NCI-H1105 (cell line): ENCODE measurements around the gene LPP.
"Not testable (repeated sequence)": the region's sequence is repeated elsewhere in the genome, so short reads cannot be mapped to it uniquely, and the experiment has no call there.

Experiments
- DNase-seq: peaks from one replicate; lab custom pipeline; 2025; lab: John Stamatoyannopoulos, UW

LPP gene

GRCh38 chr3:188400494-188401243, 246.7 kb downstream of the LPP start:
- no peak for DNase-seq

DNA sequence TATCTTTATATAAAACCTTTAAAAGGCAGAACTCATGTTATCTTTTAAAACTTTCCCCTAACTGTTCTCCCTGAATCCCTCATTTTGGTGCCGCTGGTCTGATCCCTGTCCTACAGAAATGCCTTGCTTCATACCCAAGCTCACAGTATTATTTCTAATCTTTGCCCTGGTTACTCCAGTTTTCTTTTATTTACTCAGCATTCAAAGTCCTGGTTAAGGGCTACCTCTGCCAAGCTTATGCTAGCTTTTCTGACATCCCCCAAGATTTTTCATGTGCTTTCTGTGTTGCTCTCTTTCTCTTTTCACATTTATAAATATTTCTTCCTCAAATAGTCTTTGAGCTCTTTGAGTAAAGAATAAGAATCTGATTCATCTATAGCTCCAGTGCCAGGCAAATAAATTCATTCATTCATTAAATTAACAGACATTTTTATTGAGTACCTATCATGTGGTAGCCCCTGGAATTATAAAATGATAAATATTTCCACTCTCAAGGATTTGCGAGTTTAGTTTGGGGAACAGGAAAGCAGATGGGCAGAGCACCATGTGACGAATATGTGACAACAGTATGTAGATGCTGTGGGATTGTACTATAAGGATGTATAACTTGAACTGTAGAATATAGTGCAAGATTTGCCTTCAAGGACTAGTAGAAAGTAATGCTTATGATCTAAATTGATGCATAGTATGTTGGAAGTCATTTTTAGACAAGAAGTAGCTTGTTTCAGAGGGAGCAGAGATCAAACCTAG, 247.5 kb downstream of the LPP start:
- no peak for DNase-seq

DNA sequence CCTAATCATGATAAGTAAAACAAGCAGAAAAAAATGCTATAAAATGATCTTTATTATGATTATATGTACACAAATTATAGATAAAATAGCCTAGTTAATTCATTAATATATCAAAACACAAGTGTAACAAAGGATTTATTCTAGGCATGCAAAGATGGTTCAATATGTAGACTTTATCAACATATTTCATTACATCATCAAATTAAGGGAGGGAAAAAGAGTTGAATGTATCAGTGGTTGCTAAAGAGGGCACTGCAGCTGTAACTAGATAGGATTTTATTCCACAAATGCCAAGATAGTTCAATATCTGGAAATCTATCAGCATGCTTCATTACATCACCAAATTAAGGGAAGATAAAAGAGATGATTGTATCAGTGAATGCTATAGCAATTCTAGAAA, 248.3 kb downstream of the LPP start:
- no peak for DNase-seq

DNA sequence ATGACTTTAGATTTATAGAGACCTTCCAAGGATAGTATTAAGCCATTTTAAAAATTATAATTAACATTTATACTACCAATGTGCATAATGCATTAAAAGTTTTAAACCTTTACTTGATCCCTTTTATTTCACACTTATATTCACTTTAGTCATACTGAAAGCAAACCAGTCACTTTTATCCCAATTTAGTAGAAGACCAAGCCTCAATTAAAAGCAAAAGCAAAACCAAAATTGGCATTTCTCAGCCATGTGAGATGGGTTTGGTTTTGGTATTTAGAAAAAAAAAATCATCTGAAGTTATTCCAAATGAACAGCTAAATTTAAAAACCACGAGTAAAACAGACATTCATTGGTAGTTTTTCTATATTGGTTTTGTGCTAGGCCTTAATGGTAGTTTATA, 249.4 kb downstream of the LPP start:
- DNase-seq, result no peak

DNA sequence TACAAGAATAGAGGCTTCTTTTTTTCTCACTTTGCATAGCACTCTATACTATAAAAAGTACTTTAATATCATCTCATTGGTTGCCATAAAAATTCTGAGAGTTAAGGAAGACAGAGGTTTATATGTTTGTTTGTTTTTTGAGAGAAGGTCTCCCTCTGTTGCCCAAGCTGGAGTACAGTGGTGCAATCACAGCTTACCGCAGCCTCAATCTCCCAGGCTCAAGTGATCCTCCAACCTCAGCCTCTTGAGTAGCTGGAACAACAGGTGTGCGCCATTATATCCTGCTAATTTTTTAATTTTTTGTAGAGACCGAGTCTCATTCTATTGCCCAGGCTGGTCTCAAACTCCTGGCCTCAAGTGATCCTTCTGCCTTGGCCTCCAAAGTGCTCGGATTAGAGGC, 250.2 kb downstream of the LPP start:
- no peak for DNase-seq

- DNase-seq, result no peak
Measured at GRCh38 chr3:188404701-188405100, 250.7 kb downstream of the LPP start.

GRCh38 chr3:188407158-188407880, 253.4 kb downstream of the LPP start:
- DNase-seq, result no peak

DNA sequence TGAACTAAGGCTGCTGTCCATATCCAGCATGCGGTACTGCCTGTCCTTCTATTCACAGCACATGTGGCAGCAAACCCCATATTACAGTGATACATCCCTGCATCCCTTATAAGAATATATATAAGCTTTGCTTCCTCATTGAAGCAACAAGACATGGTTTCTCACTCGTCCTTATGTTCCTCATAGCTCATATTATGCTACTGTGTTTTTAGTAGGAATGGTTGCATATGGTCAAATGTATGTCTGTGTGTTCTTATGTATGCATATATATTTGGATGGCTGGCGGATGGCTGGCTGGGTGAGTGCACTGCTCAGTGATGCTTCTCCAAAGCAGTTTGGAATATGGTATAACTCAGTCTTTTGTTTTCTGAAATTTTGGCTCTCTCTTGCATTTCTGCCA, 254.9 kb downstream of the LPP start:
- DNase-seq, result no peak

- DNase-seq, result no peak
Measured at GRCh38 chr3:188411750-188412149, 257.8 kb downstream of the LPP start.

- DNase-seq, result no peak
Measured at GRCh38 chr3:188415196-188415595, 261.2 kb downstream of the LPP start.

DNA sequence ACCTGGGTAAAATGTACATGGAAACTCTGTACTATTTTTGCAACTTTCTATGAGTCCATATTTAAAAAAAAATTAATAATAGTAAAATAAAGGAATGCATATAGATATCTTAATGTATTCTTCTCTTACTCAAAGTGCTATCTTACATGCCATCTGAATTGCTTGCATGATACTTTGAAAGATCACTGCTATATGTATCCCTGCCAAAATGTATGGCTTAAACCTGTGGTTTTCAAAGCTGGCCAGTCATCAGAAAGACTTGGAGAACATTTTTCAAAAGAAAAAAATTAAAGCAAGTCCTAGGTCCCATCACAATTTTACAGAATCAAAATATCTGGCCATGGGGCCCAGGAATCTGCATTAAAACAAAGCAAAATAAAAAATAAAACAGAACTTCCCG, 262.1 kb downstream of the LPP start:
- no peak for DNase-seq

DNA sequence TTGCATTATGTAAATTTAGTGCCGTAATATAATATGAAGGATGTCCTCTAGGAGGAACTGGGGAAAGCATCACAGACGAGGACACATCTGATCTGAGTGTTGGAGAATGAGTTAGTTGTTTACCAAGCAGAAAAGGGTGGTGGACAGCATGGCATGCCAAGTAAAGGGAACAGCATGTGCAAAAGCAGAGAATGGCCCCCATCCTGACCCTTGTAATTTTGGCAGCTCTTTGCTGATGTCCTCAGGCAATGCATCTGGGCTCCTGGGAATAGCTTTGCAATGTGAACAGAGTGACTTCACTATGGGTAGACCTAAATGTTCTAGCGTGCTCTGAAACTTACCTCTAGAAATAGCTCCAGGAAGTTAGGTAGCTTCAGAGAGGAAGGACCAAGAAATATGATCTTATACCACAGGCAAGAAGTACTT, 263.3 kb downstream of the LPP start:
- no peak for DNase-seq

- no peak for DNase-seq
Measured at GRCh38 chr3:188417766-188418165, 263.8 kb downstream of the LPP start.

- no peak for DNase-seq
Measured at GRCh38 chr3:188421151-188421821, 267.3 kb downstream of the LPP start.

GRCh38 chr3:188421836-188422540, 268.0 kb downstream of the LPP start:
- no peak for DNase-seq

GRCh38 chr3:188427981-188428380, 274.0 kb downstream of the LPP start:
- not testable (repeated sequence) for DNase-seq

DNA sequence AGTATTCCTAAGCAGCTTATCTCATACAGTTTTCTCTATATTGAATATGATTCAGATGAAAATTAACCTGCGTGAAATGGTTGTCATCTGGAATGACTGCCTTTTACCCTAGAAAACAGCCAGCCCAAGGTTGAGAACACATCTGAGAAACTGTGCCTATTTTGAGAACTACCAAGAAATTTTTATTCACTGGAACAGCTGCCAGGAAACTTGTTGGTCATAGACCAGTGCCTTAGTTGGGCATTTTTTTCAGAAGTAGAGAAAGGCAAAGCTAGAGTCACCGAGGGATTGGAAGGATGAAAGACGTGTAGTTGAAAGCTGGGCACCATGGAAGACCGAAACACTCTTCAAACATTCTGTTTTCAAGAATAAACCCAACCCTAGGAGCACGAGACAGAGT, 277.1 kb downstream of the LPP start:
- no peak for DNase-seq

DNA sequence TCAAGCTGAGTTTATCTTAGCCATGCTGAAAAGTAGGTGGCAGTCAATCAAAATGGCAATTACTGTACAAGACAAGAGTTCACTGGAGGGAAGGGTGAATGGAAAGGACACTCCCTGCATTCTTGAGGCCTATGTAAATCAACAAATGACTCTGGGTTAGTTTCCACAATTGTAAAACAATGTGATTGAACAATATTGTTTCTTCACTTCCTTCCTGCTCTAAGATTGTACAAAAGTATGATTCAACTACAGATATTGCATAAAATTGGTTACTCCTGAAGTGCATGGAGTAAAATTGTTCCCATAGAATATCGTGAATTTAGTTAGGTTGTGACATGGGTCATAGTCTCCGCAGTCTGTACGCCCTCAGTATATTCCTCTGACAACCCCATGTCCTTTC, 277.6 kb downstream of the LPP start:
- DNase-seq, result no peak

- DNase-seq, result no peak
Measured at GRCh38 chr3:188432802-188433520, 279.0 kb downstream of the LPP start.

GRCh38 chr3:188433521-188434150, 279.7 kb downstream of the LPP start:
- DNase-seq, result no peak

- no peak for DNase-seq
Measured at GRCh38 chr3:188434594-188434993, 280.6 kb downstream of the LPP start.
